ENCODE data around the gene SELENOV.
"Not testable (repeated sequence)": the region's sequence is repeated elsewhere in the genome, so short reads cannot be mapped to it uniquely, and the experiment has no call there.

The SELENOV gene

DNA sequence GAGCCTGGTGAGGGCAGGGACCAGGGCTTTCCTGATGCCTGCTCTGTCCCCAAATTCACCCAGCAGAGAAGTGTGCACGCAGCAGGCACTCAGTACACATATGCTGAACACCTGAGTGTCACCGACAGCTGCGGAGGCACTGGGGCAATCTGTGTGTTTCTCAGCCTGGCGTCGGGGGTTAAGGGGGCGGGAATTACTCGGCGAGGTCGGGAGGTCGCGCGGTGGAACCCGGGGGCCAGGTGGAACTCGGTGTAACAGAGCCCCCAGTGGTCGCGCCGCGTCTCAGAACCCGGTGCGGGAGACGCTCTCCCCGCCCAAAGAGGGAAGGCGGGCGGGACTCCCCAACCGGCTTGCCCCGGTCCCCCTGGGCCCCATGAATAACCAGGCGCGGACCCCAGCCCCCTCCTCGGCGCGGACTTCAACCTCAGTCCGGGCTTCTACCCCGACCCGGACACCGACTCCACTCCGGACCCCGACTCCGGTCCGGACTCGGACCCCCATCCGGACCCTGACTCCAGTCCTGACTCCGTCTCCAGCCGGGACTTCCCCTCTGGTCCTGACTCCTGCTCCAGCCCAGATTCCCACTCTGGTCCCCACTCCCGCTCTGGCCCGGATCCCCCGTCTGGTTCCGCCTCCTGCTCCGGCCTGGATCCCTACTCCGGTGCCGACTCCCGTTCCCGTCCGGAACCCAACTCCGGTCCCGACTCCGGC, at the start of gene SELENOV:
Gene SELENOV, plus strand, starts transcription at position 300 of the 711 bp plus-strand sequence. Its CDS starts 74 bp downstream, at position 374.
- no peak for DNase-seq

DNA sequence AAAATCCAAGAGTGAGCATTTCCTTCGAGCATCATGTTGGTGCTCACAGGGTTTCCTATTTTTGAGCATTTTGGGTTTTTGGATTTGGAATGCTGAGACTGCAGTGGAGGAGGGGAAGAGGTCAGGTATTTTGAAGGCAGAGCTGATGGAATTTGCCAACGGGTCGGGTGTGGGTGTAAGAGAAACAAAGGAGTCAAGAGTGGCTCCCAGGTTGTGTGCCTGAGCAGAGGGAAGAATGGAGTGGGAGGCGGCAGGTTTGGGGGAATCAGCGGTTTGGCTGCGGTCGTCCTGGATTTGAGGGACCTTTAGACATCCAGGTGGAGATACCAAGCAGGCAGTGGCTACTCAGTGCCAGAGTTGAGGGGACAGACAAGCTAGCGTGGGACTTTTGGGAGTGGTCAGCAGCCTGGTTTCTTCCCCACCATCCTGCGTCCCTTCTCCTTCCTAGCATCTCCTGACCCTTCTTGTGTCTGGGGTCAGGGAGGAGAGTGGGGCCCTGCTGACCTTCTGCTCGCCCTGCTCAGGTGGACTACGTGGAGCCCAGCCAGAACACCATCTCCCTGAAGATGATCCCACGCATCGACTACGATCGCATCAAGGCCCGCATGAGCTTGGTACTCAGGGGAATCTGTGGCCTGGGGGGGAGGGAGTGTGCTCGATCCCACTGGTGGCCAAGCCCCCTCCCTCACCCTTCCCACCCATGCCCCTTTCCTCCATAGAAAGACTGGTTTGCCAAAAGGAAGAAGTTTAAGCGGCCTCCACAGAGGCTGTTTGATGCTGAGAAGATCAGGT, 48.8 kb upstream of the SELENOV start:
- no peak for DNase-seq

- DNase-seq: no peak
Observed at GRCh38 chr19:39467941-39468340, 47.0 kb upstream of the SELENOV start.

DNA sequence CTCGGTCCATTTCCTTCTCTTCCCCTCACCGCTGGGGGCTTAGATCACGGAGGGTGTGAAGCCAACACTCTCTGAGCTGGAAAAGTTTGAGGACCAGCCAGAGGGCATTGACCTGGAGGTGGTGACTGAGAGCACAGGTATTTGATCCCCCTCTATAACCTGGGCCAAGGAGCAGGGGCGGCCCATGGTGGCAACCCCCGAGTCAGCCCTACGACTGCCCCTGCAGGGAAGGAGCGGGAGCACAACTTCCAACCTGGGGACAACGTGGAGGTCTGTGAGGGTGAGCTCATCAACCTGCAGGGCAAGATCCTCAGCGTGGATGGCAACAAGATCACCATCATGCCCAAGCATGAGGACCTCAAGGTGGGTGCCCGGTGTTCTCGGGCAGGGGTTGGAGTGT, 45.9 kb upstream of the SELENOV start:
- DNase-seq: no peak

DNA sequence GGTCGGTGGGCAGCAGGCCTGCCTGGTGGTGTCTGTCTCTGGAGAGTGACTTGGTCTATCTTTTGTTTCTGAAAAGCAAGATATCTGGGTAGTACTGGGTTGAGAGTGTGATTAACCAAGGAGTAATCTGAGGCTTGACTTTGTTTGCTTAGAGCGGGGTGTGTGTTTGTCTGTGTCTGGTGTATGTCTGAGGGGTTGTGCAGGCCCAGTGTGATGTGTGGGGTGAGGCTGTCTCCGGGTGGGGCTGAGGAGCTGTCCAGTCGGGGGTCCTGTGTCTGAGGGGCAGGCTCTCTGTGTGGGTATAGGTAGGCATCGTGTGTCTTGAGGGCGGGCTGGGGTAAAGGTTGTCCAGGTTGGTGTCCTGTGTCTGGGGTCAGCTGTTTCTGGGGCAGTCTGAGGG, 45.4 kb upstream of the SELENOV start:
- DNase-seq: no peak

- DNase-seq: no peak
Observed at GRCh38 chr19:39470724-39471339, 44.1 kb upstream of the SELENOV start.

DNA sequence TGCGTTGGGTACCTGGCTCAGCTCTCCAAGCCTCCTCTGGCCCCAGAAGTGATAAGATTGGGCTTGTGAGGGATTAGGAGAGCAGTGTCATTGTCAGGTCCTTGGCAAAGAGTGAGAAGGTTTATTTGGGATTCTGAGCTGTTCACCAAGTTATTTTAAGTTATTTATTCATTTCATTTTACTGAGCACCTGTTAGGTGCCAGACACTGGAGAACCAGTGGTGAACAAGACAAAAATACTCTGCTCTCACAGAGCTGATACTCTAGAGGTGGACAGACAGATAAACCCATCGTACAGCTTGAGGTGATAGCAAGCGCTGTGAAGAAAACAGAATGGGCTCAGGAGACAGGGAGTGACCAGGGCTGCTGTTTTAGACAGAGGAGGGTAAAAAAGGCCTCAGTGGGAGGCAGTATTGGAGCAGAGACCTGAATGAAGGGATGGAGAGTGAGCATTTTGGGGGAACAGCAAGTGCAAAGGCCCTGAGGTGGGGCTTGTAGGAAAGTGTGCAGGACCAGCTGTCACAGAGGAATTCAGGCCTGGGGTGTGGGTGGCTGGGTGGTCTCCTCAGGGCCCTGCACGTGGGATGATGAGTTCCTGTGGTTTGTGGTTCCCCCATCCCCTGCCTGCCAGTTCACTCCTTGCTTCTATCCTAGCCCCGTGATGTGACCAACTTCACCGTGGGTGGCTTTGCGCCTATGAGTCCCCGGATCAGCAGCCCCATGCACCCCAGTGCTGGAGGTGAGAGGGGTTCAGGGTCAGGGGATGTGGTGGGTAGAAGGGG, 43.0 kb upstream of the SELENOV start:
- no peak for DNase-seq

DNA sequence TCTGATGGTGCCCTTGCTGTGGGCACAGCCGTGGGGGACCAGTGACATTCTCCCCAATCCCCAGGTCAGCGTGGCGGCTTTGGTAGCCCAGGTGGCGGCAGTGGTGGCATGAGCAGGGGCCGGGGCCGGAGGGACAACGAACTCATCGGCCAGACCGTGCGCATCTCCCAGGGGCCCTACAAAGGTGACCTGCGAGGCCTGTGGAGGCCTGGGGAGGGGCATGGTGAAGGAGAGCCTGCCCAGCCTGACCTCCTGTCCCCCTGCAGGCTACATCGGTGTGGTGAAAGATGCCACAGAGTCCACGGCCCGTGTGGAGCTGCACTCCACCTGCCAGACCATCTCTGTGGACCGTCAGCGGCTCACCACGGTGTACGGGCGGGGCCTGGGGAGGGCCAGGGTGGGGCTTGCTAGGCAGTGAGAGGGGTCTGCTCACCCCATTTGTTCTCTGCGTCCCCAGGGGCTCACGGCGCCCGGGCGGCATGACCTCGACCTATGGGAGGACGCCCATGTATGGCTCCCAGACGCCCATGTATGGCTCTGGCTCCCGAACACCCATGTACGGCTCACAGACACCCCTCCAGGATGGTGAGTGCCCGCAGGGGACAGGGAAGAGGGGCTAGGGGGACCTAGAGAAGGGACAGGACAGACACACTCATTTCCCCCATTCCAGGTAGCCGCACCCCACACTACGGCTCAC, 42.0 kb upstream of the SELENOV start:
- no peak for DNase-seq

GRCh38 chr19:39473443-39473960, 41.4 kb upstream of the SELENOV start:
- no peak for DNase-seq

- peak; percentile 42 for DNase-seq
Observed at GRCh38 chr19:39474139-39474620, 40.8 kb upstream of the SELENOV start.

DNA sequence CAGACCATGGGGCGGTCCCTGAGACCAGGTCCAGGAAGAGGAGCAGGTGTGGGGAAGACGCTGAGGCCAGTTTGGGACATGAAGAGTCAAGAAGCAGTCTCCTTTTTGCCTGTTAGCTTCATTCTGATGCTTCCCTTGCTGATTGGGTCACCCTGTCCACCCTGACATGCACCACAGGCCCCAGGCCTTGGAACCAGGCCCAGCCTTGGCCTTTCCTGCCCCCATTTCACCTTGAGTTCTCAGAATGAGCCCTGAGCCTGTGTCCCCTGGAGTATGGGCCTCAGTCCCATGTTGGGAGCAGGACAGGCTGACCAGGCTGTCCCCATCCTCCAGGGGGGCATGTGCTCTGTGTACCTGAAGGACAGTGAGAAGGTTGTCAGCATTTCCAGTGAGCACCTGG, 39.2 kb upstream of the SELENOV start:
- no peak for DNase-seq

DNA sequence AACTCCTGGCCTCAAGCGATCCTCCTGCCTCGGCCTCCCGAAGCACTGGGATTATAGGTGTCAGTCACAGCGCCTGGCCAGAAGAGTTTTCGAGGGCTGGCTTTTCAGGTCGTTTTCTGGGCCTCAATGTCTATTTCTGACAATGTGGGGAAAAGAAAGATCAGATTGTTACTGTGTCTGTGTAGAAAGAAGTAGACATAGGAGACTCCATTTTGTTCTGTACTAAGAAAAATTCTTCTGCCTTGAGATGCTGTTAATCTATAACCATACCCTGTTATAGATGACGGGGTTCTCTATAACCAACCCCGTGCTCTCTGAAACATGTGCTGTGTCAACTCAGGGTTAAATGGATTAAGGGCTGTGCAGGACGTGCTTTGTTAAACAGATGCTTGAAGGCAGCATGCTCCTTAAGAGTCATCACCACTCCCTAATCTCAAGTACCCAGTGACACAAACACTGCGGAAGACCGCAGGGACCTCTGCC, 35.6 kb upstream of the SELENOV start:
- DNase-seq: not testable (repeated sequence)

DNA sequence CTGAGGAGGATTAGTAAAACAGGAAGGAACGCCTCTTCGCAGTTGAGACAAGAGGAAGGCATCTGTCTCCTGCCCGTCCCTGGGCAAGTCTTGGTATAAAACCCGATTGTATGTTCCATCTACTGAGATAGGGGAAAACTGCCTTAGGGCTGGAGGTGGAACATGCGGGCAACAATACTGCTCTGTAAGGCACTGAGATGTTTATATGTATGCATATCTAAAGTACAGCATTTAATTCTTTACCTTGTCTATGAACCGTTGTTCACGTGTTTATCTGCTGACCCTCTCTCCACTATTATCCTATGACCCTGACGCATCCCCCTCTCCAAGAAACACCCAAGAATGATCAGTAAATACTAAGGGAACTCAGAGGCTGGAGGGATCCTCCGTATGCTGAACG, 35.0 kb upstream of the SELENOV start:
- DNase-seq: no peak

DNA sequence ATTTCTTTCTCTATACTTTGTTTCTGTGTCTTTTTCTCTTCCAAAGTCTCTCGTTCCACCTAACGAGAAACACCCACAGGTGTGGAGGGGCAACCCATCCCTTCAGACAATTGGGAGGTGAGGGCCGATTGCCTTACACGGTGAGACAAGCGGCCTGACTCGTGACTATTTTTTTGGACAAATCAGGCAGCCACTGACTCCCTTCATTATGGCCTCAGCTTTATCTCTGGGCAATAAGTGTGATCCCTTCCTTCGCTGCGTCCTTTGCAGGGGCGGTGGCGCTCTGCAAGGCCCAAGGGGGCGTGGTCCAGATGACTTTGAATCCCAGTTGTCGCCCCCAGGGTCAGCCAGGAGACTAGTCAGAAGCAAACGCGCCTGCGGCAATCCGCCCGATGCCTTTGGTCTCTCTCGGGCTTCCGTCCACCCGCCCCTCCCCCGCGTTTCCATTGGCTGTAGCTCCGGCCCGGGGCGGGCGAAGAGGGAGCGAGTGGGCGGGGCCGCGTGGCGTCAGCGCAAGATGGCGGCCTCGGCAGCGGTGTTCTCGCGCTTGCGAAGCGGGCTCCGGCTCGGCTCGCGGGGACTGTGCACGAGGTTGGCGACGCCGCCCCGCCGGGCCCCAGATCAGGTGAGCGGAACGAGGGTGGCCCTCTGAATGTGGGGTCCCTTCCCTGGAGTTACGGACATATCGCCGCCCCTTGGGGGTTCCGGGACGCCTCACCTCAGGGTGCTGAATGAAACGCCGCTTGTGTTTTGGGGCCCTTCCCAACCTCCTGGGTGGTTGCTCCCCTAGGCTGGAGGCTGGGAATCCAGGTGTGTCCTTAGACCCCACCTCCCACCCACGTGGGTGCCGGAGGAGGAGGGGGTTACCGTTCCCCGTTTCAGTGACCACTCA, 34.4 kb upstream of the SELENOV start, which contains the start of gene TIMM50:
Gene TIMM50, plus strand, starts transcription at position 502 of the 892 bp plus-strand sequence. Its CDS starts 16 bp downstream, at position 518.
- peak; percentile 95 for DNase-seq

DNA sequence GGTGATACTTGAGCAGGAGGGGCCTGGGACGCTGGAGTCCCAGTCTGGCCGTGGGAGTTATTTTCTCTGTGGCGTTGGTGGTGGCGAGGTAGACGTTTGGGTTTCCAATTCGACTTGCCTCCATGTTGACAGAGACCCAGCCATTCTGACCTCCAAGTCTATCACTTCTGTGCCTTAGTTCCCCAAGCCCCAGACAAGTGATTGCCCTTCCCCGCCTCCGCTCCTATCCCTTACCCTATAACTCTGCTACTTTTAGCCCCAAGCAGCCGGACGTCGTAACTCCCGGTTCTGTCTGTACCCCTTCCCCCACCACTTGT, 33.8 kb upstream of the SELENOV start:
- DNase-seq: no peak

DNA sequence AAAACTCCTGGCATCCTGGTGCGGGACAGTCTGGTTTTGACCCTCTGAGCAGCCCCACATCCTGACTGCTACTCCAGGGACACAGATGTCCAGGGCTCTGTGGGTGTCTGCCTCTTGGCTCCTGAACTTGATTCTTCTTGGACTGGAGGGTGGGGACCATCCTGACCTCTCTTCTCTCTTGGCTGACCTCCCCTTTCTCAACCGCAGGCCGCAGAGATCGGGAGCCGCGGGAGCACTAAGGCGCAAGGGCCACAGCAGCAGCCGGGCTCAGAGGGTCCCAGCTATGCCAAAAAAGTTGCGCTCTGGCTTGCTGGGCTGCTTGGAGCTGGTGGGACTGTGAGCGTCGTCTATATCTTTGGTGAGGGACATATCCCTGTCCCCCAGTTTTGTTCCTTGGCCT, 33.3 kb upstream of the SELENOV start:
- no peak for DNase-seq

DNA sequence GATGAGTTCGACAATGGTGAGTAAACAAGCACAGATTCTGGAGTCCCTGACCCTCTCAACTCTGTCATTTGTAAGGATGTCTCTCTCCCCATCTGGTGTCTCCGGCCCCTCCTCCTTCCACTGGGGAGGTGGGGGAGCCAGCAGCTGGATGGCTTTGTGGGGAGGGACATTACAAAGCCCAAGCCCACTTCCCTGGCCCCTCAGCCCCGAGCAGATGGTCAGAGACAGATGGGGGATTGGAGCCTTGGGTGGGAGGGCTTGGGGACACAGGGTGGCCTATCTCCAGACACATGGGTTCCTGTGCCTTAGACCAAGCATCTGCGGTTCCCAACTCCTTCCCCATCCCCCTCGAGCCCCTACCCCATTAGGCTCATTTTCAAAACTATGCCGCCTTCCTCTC, 31.8 kb upstream of the SELENOV start:
- no peak for DNase-seq

GRCh38 chr19:39489756-39490155, 25.2 kb upstream of the SELENOV start:
- no peak for DNase-seq

DNA sequence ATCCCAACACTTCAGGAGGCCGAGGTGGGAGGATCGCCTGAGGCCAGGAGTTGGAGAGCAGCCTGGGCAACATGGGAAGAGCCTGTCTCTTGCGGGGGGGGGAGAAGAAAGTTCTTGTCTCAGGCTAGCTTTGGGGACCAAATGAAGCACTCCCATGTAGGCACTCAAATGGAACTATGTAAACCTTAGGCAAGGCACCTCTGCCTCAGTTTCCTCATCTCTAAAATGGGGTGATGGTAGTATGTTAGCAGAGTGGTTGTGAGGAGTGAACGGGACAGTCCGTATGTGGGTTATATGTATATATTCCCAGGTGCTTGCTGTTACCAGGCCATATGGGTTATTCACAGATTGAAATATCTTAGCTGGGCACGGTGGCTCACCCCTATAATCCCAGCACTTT, 22.7 kb upstream of the SELENOV start:
- DNase-seq: no peak

DNA sequence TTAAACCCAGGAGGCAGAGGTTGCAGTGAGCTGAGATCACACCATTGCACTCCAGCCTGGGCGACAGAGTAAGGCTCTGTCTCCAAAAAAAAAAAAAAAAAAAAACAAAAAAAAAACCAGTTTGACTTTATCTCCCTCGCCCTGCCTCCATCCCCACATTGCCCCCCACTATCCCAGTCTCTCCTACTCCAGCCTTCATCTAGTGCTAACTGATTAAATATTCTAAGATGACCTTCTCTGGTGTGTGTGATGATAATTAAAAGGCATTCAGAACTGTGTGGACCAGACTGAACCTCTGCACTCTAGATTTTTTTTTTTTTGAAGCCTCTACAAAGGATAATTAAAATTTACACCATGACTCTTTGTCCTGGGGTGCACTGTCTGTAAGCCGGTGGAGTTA, 22.2 kb upstream of the SELENOV start:
- DNase-seq: no peak

GRCh38 chr19:39494661-39495060, 20.3 kb upstream of the SELENOV start:
- DNase-seq: no peak
